ENCODE data around the gene CDC40. TPM values are rescaled to one million over a fixed set of nuclear protein-coding genes. Genes with fewer than 3 reads are reported as not detected.

The CDC40 gene
- total and polyA plus RNA-seq, 10 of the 15 experiments (the other 5 are each of a cell fraction or from before 2014, with no cell fraction given), result 20.1 to 35.5 (median 26.1) TPM

DNA sequence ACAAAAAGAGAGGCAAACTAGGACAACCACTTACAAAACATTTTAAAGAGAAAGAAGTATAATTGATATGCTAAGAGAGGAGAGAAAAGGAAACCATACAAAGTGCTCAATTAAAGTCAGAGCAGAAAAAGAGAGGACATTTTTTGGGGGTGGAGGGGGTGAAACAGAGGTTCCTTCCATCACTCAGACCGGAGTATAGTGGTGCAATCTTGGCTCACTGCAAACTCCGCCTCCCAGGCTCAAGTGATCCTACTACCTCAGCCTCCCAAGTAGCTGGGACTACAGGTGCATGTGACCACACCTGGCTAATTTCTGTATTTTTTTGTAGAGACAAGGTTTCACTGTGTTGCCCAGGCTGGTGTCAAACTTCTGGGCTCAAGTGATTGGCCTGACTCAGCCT, 10.1 kb upstream of the CDC40 start:
- no peaks in the 10 kb centered on the region; a peak in 1 of 4 replicates for H3K27me3 ChIP-seq (replicated peaks in 1 of 2; ENCODE audit: control insufficient read depth in 2 of 2, insufficient read depth in 2 of 2, low read length in 1 of 2)
- no peak overlapping the region for H3K27ac ChIP-seq (ENCODE audit: control insufficient read depth, insufficient read depth)
- H3K4me1 ChIP-seq (ENCODE audit: control insufficient read depth, insufficient read depth, low read length), result no peaks in the 10 kb centered on the region
- SMC1A ChIA-PET (ENCODE audit: uncharacterized antibody, unreplicated experiment), result interaction anchor here (1.3 kb wide), 1 partner anchor 10 kb away, joined by 3 read pairs; no protein-coding TSS in a partner anchor
- WGBS (ENCODE audit: insufficient coverage, insufficient replicate concordance, low lambda C conversion rate, missing lambda C conversion rate), result 94% methylated on average over 2 of the region's 2 CpGs
- no peak overlapping the region for H3K9ac ChIP-seq (ENCODE audit: control insufficient read depth, insufficient read depth, low read length)
- no peak for FAIRE-seq
- in situ Hi-C loops (cut with MboI), result loop anchor here (10.0 kb wide), 1 partner anchor 225 kb away; no protein-coding TSS in a partner anchor
- DNase-seq (ENCODE audit: low read depth, low spot score), result no peak
- H3K4me2 ChIP-seq (ENCODE audit: control insufficient read depth, insufficient read depth), result no peak overlapping the region
- no peak overlapping the region for H3K4me3 ChIP-seq
- H3K36me3 ChIP-seq (ENCODE audit: control insufficient read depth in 2 of 2, insufficient read depth in 2 of 2, low read length in 1 of 2), result no peaks in the 10 kb centered on the region
- H3K9me3 ChIP-seq (replicated peaks; ENCODE audit: control insufficient read depth, insufficient read depth, low read length), result no peaks in the 10 kb centered on the region
- no peak overlapping the region for H2AFZ ChIP-seq (ENCODE audit: control insufficient read depth, low read depth, low read length)
- ATAC-seq, result no peak
- BruUV-seq (replicated peaks), result no TSS peak
- RAD21 ChIA-PET (ENCODE audit: unreplicated experiment), result no interaction called here
- H3K79me2 ChIP-seq (ENCODE audit: control insufficient read depth, insufficient read depth, low read length), result no peaks in the 10 kb centered on the region
- intact Hi-C loops (cut with micrococcal nuclease; ENCODE audit: unreplicated experiment), result no loop called here
- no peaks in the 10 kb centered on the region for H4K20me1 ChIP-seq (ENCODE audit: control insufficient read depth, insufficient read depth)
- TF ChIP-seq LARP7 (IDR thresholded peaks at IDR 0.05) (no peak), TBL1XR1 (IDR thresholded peaks at IDR 0.05; ENCODE audit: low read depth, low read length) (no peak), STAT1 (conservative IDR thresholded peaks at IDR 0.05) (no peak), PAX5 (IDR thresholded peaks at IDR 0.05; ENCODE audit: borderline replicate concordance, low read depth, low read length) (no peak), RB1 (IDR thresholded peaks at IDR 0.05; ENCODE audit: borderline replicate concordance) (no peak), MYC (IDR thresholded peaks at IDR 0.05; ENCODE audit: insufficient read depth, insufficient read length, insufficient replicate concordance, low read length, severe bottlenecking) (no peak), MTA3 (IDR thresholded peaks at IDR 0.05; ENCODE audit: borderline replicate concordance, low read length) (no peak), NFYA (IDR thresholded peaks at IDR 0.05; ENCODE audit: borderline replicate concordance, low read depth, low read length) (no peak), RUNX3 (IDR thresholded peaks at IDR 0.05; ENCODE audit: low read length) (no peak), BACH1 (IDR thresholded peaks at IDR 0.05; ENCODE audit: borderline replicate concordance) (no peak), SIN3A (IDR thresholded peaks at IDR 0.05; ENCODE audit: low read depth, low read length) (no peak), MTA2 (IDR thresholded peaks at IDR 0.05; ENCODE audit: low read depth) (no peak), HCFC1 (IDR thresholded peaks at IDR 0.05; ENCODE audit: low read length) (no peak), JUND (IDR thresholded peaks at IDR 0.05; ENCODE audit: low read depth, low read length) (no peak), MXI1 (IDR thresholded peaks at IDR 0.05; ENCODE audit: low read depth, low read length) (no peak), POLR2AphosphoS5 (IDR thresholded peaks at IDR 0.05; ENCODE audit: low read length) (no peak)
- TF ChIP-seq, protein P1, sequence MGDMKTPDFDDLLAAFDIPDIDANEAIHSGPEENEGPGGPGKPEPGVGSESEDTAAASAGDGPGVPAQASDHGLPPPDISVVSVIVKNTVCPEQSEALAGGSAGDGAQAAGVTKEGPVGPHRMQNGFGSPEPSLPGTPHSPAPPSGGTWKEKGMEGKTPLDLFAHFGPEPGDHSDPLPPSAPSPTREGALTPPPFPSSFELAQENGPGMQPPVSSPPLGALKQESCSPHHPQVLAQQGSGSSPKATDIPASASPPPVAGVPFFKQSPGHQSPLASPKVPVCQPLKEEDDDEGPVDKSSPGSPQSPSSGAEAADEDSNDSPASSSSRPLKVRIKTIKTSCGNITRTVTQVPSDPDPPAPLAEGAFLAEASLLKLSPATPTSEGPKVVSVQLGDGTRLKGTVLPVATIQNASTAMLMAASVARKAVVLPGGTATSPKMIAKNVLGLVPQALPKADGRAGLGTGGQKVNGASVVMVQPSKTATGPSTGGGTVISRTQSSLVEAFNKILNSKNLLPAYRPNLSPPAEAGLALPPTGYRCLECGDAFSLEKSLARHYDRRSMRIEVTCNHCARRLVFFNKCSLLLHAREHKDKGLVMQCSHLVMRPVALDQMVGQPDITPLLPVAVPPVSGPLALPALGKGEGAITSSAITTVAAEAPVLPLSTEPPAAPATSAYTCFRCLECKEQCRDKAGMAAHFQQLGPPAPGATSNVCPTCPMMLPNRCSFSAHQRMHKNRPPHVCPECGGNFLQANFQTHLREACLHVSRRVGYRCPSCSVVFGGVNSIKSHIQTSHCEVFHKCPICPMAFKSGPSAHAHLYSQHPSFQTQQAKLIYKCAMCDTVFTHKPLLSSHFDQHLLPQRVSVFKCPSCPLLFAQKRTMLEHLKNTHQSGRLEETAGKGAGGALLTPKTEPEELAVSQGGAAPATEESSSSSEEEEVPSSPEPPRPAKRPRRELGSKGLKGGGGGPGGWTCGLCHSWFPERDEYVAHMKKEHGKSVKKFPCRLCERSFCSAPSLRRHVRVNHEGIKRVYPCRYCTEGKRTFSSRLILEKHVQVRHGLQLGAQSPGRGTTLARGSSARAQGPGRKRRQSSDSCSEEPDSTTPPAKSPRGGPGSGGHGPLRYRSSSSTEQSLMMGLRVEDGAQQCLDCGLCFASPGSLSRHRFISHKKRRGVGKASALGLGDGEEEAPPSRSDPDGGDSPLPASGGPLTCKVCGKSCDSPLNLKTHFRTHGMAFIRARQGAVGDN (IDR thresholded peaks at IDR 0.05), result no peak
- TF ChIP-seq, protein P2, sequence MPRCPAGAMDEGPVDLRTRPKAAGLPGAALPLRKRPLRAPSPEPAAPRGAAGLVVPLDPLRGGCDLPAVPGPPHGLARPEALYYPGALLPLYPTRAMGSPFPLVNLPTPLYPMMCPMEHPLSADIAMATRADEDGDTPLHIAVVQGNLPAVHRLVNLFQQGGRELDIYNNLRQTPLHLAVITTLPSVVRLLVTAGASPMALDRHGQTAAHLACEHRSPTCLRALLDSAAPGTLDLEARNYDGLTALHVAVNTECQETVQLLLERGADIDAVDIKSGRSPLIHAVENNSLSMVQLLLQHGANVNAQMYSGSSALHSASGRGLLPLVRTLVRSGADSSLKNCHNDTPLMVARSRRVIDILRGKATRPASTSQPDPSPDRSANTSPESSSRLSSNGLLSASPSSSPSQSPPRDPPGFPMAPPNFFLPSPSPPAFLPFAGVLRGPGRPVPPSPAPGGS (IDR thresholded peaks at IDR 0.05; ENCODE audit: borderline replicate concordance, insufficient read depth, low read depth, low read length, poor library complexity, severe bottlenecking), result no peak
- CTCF ChIA-PET, result no interaction called here
- POLR2A ChIA-PET, result no interaction called here
